Activated CD4-positive, alpha-beta T cell treated with anti-CD3 and anti-CD28 coated beads, Interleukin-2, amount 50 U/mL, for 16 hours (primary cell): Measurements from ENCODE around the gene PKD2L1.
"Not testable (repeated sequence)": the region's sequence is repeated elsewhere in the genome, so short reads cannot be mapped to it uniquely, and the experiment has no call there.

Experiments used
- DNase-seq: peaks from one replicate; pipeline ENCODE4 v3.0.0-alpha.2; 2020

Gene PKD2L1

GRCh38 chr10:100286051-100287033, 43.7 kb downstream of the PKD2L1 start, which contains the start of gene BLOC1S2:
TSS of gene BLOC1S2 (minus strand) at chr10:100286680. CDS start at chr10:100286659, 21 bp downstream.
- peak; percentile 91 for DNase-seq

GRCh38 chr10:100285326-100285725, 44.7 kb downstream of the PKD2L1 start:
- DNase-seq: not testable (repeated sequence)

- DNase-seq: no peak
Measured at GRCh38 chr10:100282907-100283306, 47.1 kb downstream of the PKD2L1 start.

GRCh38 chr10:100276971-100277370, 53.1 kb downstream of the PKD2L1 start:
- DNase-seq: not testable (repeated sequence)

- DNase-seq: peak; percentile 85
Measured at GRCh38 chr10:100267239-100268104, 62.6 kb downstream of the PKD2L1 start, which contains the start of gene CWF19L1. TSS of gene CWF19L1 (minus strand) at chr10:100267638. CDS start at chr10:100267593, 45 bp downstream.

- no peak for DNase-seq
Measured at GRCh38 chr10:100265821-100266485, 64.1 kb downstream of the PKD2L1 start.

- DNase-seq: no peak
Measured at GRCh38 chr10:100254191-100254590, 75.8 kb downstream of the PKD2L1 start.

- DNase-seq: no peak
Measured at GRCh38 chr10:100253041-100253440, 77.0 kb downstream of the PKD2L1 start.

GRCh38 chr10:100248820-100249219, 81.2 kb downstream of the PKD2L1 start:
- no peak for DNase-seq

GRCh38 chr10:100245484-100246220, 84.4 kb downstream of the PKD2L1 start:
- DNase-seq: no peak

- DNase-seq: no peak
Measured at GRCh38 chr10:100239851-100240250, 90.2 kb downstream of the PKD2L1 start.

- DNase-seq: peak; percentile 62
Measured at GRCh38 chr10:100238429-100238828, 91.6 kb downstream of the PKD2L1 start.
